OCI-LY7 (cell line): ENCODE data around the gene MS4A10. TPM values are rescaled to one million over a fixed set of nuclear protein-coding genes. Genes with fewer than 3 reads are reported as not detected.

Experiments used
- BruUV-seq: library from RNA; stranded (reverse); fragments of 400-500 nt; replicated peaks from 2 replicates; lab custom pipeline; 2021; lab: Mats Ljungman, UMichigan
- CTCF ChIA-PET: fragments of 300-600 bp; sonication (Branson Sonifier 250); formaldehyde crosslinking; loops from one replicate; lab custom pipeline; 2022; ENCODE audit warnings: antibody characterized with exemption; ENCODE audit not compliant: unreplicated experiment; lab: Charles Lee
- POLR2A ChIA-PET: fragments of 300-600 bp; sonication (Branson Sonifier 250); formaldehyde crosslinking; loops from one replicate; lab custom pipeline; 2022; ENCODE audit warnings: antibody characterized with exemption; lab: Charles Lee
- DNase-seq: peaks from one replicate; pipeline ENCODE4 v3.0.0-alpha.2; 2015; ENCODE audit warnings: low spot score
- H2AFZ ChIP-seq: fragments of 200-600 bp; sonication (generic), shearing (Covaris generic); 2 replicates; pipeline ENCODE4 v1.6.1; 2014; ENCODE audit warnings: mild to moderate bottlenecking, antibody characterized with exemption, low read length, moderate library complexity
- H3K27ac ChIP-seq: fragments of 200-600 bp; sonication (generic); 2 replicates; pipeline ENCODE4 v1.5.1; 2014; ENCODE audit warnings: mixed run types, low read depth, mild to moderate bottlenecking, moderate library complexity, low read length, inconsistent platforms; ENCODE audit not compliant: poor library complexity, severe bottlenecking
- H3K36me3 ChIP-seq: fragments of 200-600 bp; sonication (generic); 2 replicates; pipeline ENCODE4 v1.6.1; 2014; ENCODE audit warnings: mild to moderate bottlenecking, antibody characterized with exemption, low read length, moderate library complexity, mixed read lengths; ENCODE audit not compliant: insufficient read depth
- H3K4me1 ChIP-seq: fragments of 200-600 bp; sonication (generic); 2 replicates; pipeline ENCODE4 v1.5.1; 2014; ENCODE audit warnings: mild to moderate bottlenecking, low read length; ENCODE audit not compliant: insufficient read depth, poor library complexity, severe bottlenecking
- H3K4me2 ChIP-seq: fragments of 200-600 bp; sonication (generic); 2 replicates; pipeline ENCODE4 v1.6.1; 2014; ENCODE audit warnings: mild to moderate bottlenecking, low read length
- H3K4me3 ChIP-seq: fragments of 200-600 bp; sonication (generic); 2 replicates; pipeline ENCODE4 v1.5.1; 2014; ENCODE audit warnings: mild to moderate bottlenecking, low read depth, low read length; ENCODE audit not compliant: poor library complexity, severe bottlenecking
- H3K79me2 ChIP-seq: fragments of 200-600 bp; sonication (generic); 2 replicates; pipeline ENCODE4 v1.6.1; 2016; ENCODE audit warnings: low read depth, mild to moderate bottlenecking, low read length, moderate library complexity, mixed read lengths; ENCODE audit not compliant: insufficient read depth
- H3K9me2 ChIP-seq: fragments of 200-600 bp; sonication (generic); 2 replicates; pipeline ENCODE4 v1.6.1; 2016; ENCODE audit warnings: mild to moderate bottlenecking, low read length, mixed read lengths; ENCODE audit not compliant: insufficient read depth
- H3K9me3 ChIP-seq: fragments of 200-600 bp; sonication (generic); 2 replicates; pipeline ENCODE4 v1.6.1; 2014; ENCODE audit warnings: mild to moderate bottlenecking, mixed run types, low read length, mixed read lengths
- H4K20me1 ChIP-seq: fragments of 200-600 bp; sonication (generic); 2 replicates; pipeline ENCODE4 v1.6.1; 2014; ENCODE audit warnings: mild to moderate bottlenecking, antibody characterized with exemption, low read length, moderate library complexity, mixed read lengths; ENCODE audit not compliant: insufficient read depth
- CTCF ChIP-seq: fragments of 200-600 bp; sonication (generic); conservative IDR thresholded peaks from 2 replicates; pipeline ENCODE4 v1.5.1; 2014; ENCODE audit warnings: mild to moderate bottlenecking, antibody characterized with exemption, low read length, moderate library complexity, mixed read lengths
- EZH2phosphoT487 ChIP-seq: fragments of 200-600 bp; sonication (generic); IDR thresholded peaks from 2 replicates; pipeline ENCODE4 v1.6.1; 2018; ENCODE audit warnings: low read depth, borderline replicate concordance, mild to moderate bottlenecking, mixed run types, antibody characterized with exemption, low read length, moderate library complexity, mixed read lengths
- intact Hi-C: fragments of 100-400 bp; cut with micrococcal nuclease; formaldehyde crosslinking; loops from one replicate; pipeline ENCODE4 v1.10.0; 2022; ENCODE audit not compliant: unreplicated experiment
- total RNA-seq, 2 experiments: library from RNA; depleted of rRNA in 1 of 2; stranded (reverse); fragments of >200 nt in 1 of 2; shearing (Covaris generic) in 1 of 2; gene quantifications; 2 replicates each; pipeline ENCODE4 v1.2.3, GENCODE V29; 2014 to 2022

The MS4A10 gene
- total RNA-seq, 2 experiments from 2014 or later: not detected

- Histone ChIP-seq H3K27ac (no peak overlapping the region), H3K4me3 (no peak overlapping the region), H3K9me2 (no peaks in the 10 kb centered on the region), H3K9me3 (no peaks in the 10 kb centered on the region), H3K36me3 (peaks cover 79% of the 10 kb centered on the region), H4K20me1 (peaks cover 4% of the 10 kb centered on the region), H3K4me1 (peaks cover 8% of the 10 kb centered on the region), H3K4me2 (no peak overlapping the region), H3K79me2 (peaks cover 24% of the 10 kb centered on the region), H2AFZ (no peak overlapping the region)
- BruUV-seq: no TSS peak
- intact Hi-C loops: no loop called here
- no peak for DNase-seq
- CTCF ChIA-PET: no interaction called here
- TF ChIP-seq EZH2phosphoT487: no peak
- no peak for TF ChIP-seq CTCF
- POLR2A ChIA-PET: interaction anchor here (0.6 to 0.7 kb wide), 2 partner anchors 10 to 149 kb away, joined by 3 to 4 read pairs; no protein-coding TSS in a partner anchor
These were observed 64.7 kb downstream of the MS4A10 start for GRCh38 chr11:60849641-60850520.

Other genes starting within 250 kb of the MS4A10 start
- not detected in 2 replicates for gene MS4A8, start 85.7 kb upstream of the MS4A10 start, total RNA-seq (2014; rRNA removed; shearing (Covaris generic))
- not detected in 2 replicates for gene MS4A8, start 85.7 kb upstream of the MS4A10 start, total RNA-seq (2022)
- not detected in 2 replicates for gene MS4A18, start 60.6 kb upstream of the MS4A10 start, total RNA-seq (2014; rRNA removed; shearing (Covaris generic))
- not detected in 2 replicates for gene MS4A18, start 60.6 kb upstream of the MS4A10 start, total RNA-seq (2022)
- gene MS4A15, start 28.5 kb upstream of the MS4A10 start, total RNA-seq (2014; rRNA removed; shearing (Covaris generic)): not detected in 2 replicates
- gene MS4A15, start 28.5 kb upstream of the MS4A10 start, total RNA-seq (2022): not detected in 2 replicates
- 21.3 and 21.7 TPM in 2 replicates for gene CCDC86, start 56.8 kb downstream of the MS4A10 start, total RNA-seq (2014; rRNA removed; shearing (Covaris generic))
- gene CCDC86, start 56.8 kb downstream of the MS4A10 start, total RNA-seq (2022): 17.7 and 24.7 TPM in 2 replicates
- 0.19 TPM in 1 of 2 replicates, not detected in the other for gene PTGDR2, start 70.6 kb downstream of the MS4A10 start, total RNA-seq (2014; rRNA removed; shearing (Covaris generic))
- not detected in 2 replicates for gene PTGDR2, start 70.6 kb downstream of the MS4A10 start, total RNA-seq (2022)
- gene ZP1, start 82.2 kb downstream of the MS4A10 start, total RNA-seq (2014; rRNA removed; shearing (Covaris generic)): not detected in 2 replicates
- gene ZP1, start 82.2 kb downstream of the MS4A10 start, total RNA-seq (2022): not detected in 2 replicates
- 95.2 and 120 TPM in 2 replicates for gene PRPF19, start 121.3 kb downstream of the MS4A10 start, total RNA-seq (2014; rRNA removed; shearing (Covaris generic))
- gene PRPF19, start 121.3 kb downstream of the MS4A10 start, total RNA-seq (2022): 135 and 153 TPM in 2 replicates
- gene TMEM109, start 128.8 kb downstream of the MS4A10 start, total RNA-seq (2014; rRNA removed; shearing (Covaris generic)): 57.0 and 62.4 TPM in 2 replicates
- 67.8 and 68.6 TPM in 2 replicates for gene TMEM109, start 128.8 kb downstream of the MS4A10 start, total RNA-seq (2022)
- 5.0 and 8.9 TPM in 2 replicates for gene TMEM132A, start 139.1 kb downstream of the MS4A10 start, total RNA-seq (2014; rRNA removed; shearing (Covaris generic))
- 5.5 and 7.5 TPM in 2 replicates for gene TMEM132A, start 139.1 kb downstream of the MS4A10 start, total RNA-seq (2022)
- gene SLC15A3, start 166.8 kb downstream of the MS4A10 start, total RNA-seq (2014; rRNA removed; shearing (Covaris generic)): 7.2 and 12.6 TPM in 2 replicates
- gene SLC15A3, start 166.8 kb downstream of the MS4A10 start, total RNA-seq (2022): 41.4 and 43.9 TPM in 2 replicates
- not detected in 2 replicates for gene CD6, start 186.3 kb downstream of the MS4A10 start, total RNA-seq (2014; rRNA removed; shearing (Covaris generic))
- gene CD6, start 186.3 kb downstream of the MS4A10 start, total RNA-seq (2022): not detected in 2 replicates